Left ventricle myocardium superior (tissue), 1 donor: ENCODE measurements around the gene TROAP. TPM values are rescaled to one million over a fixed set of nuclear protein-coding genes. Genes with fewer than 3 reads are reported as not detected.
"Not testable (repeated sequence)": the region's sequence is repeated elsewhere in the genome, so short reads cannot be mapped to it uniquely, and the experiment has no call there.

Experiments
- ATAC-seq: fragments of 200-7000 bp; cut with Tn5 transposase; one replicate; pipeline ENCODE4 v1.9.1; 2020; ENCODE audit warnings: mild to moderate bottlenecking, moderate library complexity
- DNase-seq: peaks from one replicate; pipeline ENCODE4 v3.0.0-alpha.2; 2020
- intact Hi-C: fragments of 100-400 bp; cut with micrococcal nuclease; formaldehyde crosslinking; loops from one replicate; pipeline ENCODE4 v1.11.0; 2022
- total RNA-seq: library from RNA; stranded (reverse); fragmentation: NEBNext Ultra II Directional; extraction: Animal tissue kit (Norgen Biotek cat#: 25700); gene quantifications from one replicate; pipeline ENCODE4 v1.2.1, GENCODE V29; 2021
- donor health status: DM: no; HTN: yes; CAD: no; lungs with severe emphysema.

Gene TROAP
- total RNA-seq, 1 donor from 2014 or later = 0.37 TPM

GRCh38 chr12:49294086-49294803 lies 28.8 kb upstream of the TROAP start:
- no peak for ATAC-seq
- no peak for DNase-seq
- intact Hi-C loops = no loop called here

GRCh38 chr12:49294804-49295081 lies 28.3 kb upstream of the TROAP start:
- intact Hi-C loops = no loop called here
- ATAC-seq (no peak), DNase-seq (no peak)

GRCh38 chr12:49295082-49295936 lies 27.7 kb upstream of the TROAP start, which contains the start of gene PRPH:
PRPH (plus strand) TSS chr12:49295147; CDS start chr12:49295201, 54 bp downstream.
- intact Hi-C loops = no loop called here
- ATAC-seq = peak; percentile 32
- peak; percentile 44 for DNase-seq

GRCh38 chr12:49296034-49296835 lies 26.8 kb upstream of the TROAP start:
- DNase-seq (peak; percentile 53), ATAC-seq (peak; percentile 44)
- intact Hi-C loops = no loop called here

GRCh38 chr12:49296836-49297694 lies 26.0 kb upstream of the TROAP start:
- DNase-seq = no peak
- intact Hi-C loops = no loop called here
- peak; percentile 44 for ATAC-seq

GRCh38 chr12:49297695-49298060 lies 25.4 kb upstream of the TROAP start:
- no peak for ATAC-seq
- DNase-seq = no peak
- intact Hi-C loops = no loop called here

- DNase-seq (no peak), ATAC-seq (peak; percentile 17)
- intact Hi-C loops = no loop called here
Observed at GRCh38 chr12:49298160-49298559, 24.9 kb upstream of the TROAP start.

GRCh38 chr12:49301760-49302159 lies 21.3 kb upstream of the TROAP start:
- intact Hi-C loops = no loop called here

GRCh38 chr12:49304161-49304560 lies 18.9 kb upstream of the TROAP start:
- DNase-seq (no peak), ATAC-seq (no peak)
- intact Hi-C loops = no loop called here

More at GRCh38 chr12:49301760-49302159, 21.3 kb upstream of the TROAP start:
- ATAC-seq (no peak), DNase-seq (no peak)

GRCh38 chr12:49305762-49306510 lies 17.1 kb upstream of the TROAP start:
- no peak for ATAC-seq
- intact Hi-C loops = no loop called here
- DNase-seq = no peak

- DNase-seq (no peak), ATAC-seq (no peak)
- intact Hi-C loops = no loop called here
Observed at GRCh38 chr12:49309386-49309785, 13.7 kb upstream of the TROAP start.

- DNase-seq, ATAC-seq, intact Hi-C loops: not testable (repeated sequence)
Observed at GRCh38 chr12:49310451-49311000, 12.5 kb upstream of the TROAP start.

- DNase-seq (no peak), ATAC-seq (no peak)
- intact Hi-C loops = no loop called here
Observed at GRCh38 chr12:49314811-49315210, 8.2 kb upstream of the TROAP start.

- ATAC-seq, DNase-seq, intact Hi-C loops: not testable (repeated sequence)
Observed at GRCh38 chr12:49317118-49317517, 5.9 kb upstream of the TROAP start.

GRCh38 chr12:49320411-49321103 lies 2.5 kb upstream of the TROAP start:
- DNase-seq, ATAC-seq, intact Hi-C loops: not testable (repeated sequence)

GRCh38 chr12:49322367-49322707 lies 718 bp upstream of the TROAP start:
- intact Hi-C loops = no loop called here
- DNase-seq = no peak
- ATAC-seq = no peak

- intact Hi-C loops = no loop called here
- no peak for DNase-seq
Observed at GRCh38 chr12:49323524-49324097, 556 bp downstream of the TROAP start.

More at GRCh38 chr12:49323524-49324097, 556 bp downstream of the TROAP start:
- no peak for ATAC-seq
